GM12891 (cell line): ENCODE measurements around the gene DOCK8.

Experiments
- DNase-seq: peaks from one replicate; pipeline ENCODE4 v3.0.0; 2011; ENCODE audit warnings: low spot score; ENCODE audit not compliant: insufficient read length
- FAIRE-seq: peaks from 2 replicates; lab custom pipeline; 2011; peaks lifted over from hg19 to GRCh38; lab: Jason Lieb, UNC
- PAX5 ChIP-seq: IDR thresholded peaks from 2 replicates; pipeline ENCODE4 v1.6.1; 2011; ENCODE audit warnings: low read length, moderate library complexity, mild to moderate bottlenecking; ENCODE audit not compliant: insufficient read depth, severe bottlenecking
- POLR2A ChIP-seq: IDR thresholded peaks from 2 replicates; pipeline ENCODE4 v1.6.1; 2011; ENCODE audit warnings: low read depth, low read length, control low read depth
- POLR2AphosphoS5 ChIP-seq: IDR thresholded peaks from 2 replicates; pipeline ENCODE4 v1.6.1; 2011; ENCODE audit warnings: low read depth, low read length, control low read depth
- POU2F2 ChIP-seq: IDR thresholded peaks from 2 replicates; pipeline ENCODE4 v1.6.1; 2011; ENCODE audit warnings: low read depth, mild to moderate bottlenecking, control low read depth, low read length, moderate library complexity
- SPI1 ChIP-seq: IDR thresholded peaks from 2 replicates; pipeline ENCODE4 v1.6.1; 2011; ENCODE audit warnings: low read depth, low read length, control low read depth
- TAF1 ChIP-seq: IDR thresholded peaks from 2 replicates; pipeline ENCODE4 v1.6.1; 2011; ENCODE audit warnings: low read depth, low read length, control low read depth

DOCK8 gene

GRCh38 chr9:504921-505740, 290.5 kb downstream of the DOCK8 start:
- TF ChIP-seq POLR2AphosphoS5 (no peak), TAF1 (no peak), SPI1 (no peak), POU2F2 (no peak), PAX5 (no peak), POLR2A (no peak)
- FAIRE-seq (peak; percentile 33), DNase-seq (peak; percentile 20)

GRCh38 chr9:505741-506059, 291.0 kb downstream of the DOCK8 start:
- FAIRE-seq = no peak
- no peak for DNase-seq
- TF ChIP-seq POU2F2 (no peak), POLR2A (no peak), POLR2AphosphoS5 (no peak), TAF1 (no peak), SPI1 (no peak), PAX5 (no peak)

- TF ChIP-seq PAX5 (no peak), TAF1 (no peak), POU2F2 (no peak), POLR2A (no peak), POLR2AphosphoS5 (no peak), SPI1 (no peak)
- DNase-seq (no peak), FAIRE-seq (no peak)
Observed at GRCh38 chr9:506281-506680, 291.6 kb downstream of the DOCK8 start.

- TF ChIP-seq PAX5 = no peak
- FAIRE-seq (no peak), DNase-seq (no peak)
Observed at GRCh38 chr9:511861-512260, 297.2 kb downstream of the DOCK8 start.

GRCh38 chr9:512555-513272, 298.0 kb downstream of the DOCK8 start:
- TF ChIP-seq SPI1 (no peak), POU2F2 (no peak), TAF1 (no peak), POLR2AphosphoS5 (no peak), PAX5 (no peak), POLR2A (no peak)
- FAIRE-seq (no peak), DNase-seq (no peak)
